Stimulated activated CD4-positive, alpha-beta T cell treated with anti-CD3 and anti-CD28 coated beads, TNF-alpha, amount 100 ng/mL, for 4 hours (primary cell): Measurements from ENCODE around the gene IPCEF1.
"Not testable (repeated sequence)": the region's sequence is repeated elsewhere in the genome, so short reads cannot be mapped to it uniquely, and the experiment has no call there.

ENCODE experiments used
- DNase-seq, 3 experiments: peaks; one replicate each; pipeline ENCODE4 v3.0.0-alpha.2; 2020; ENCODE audit warnings: low read depth in 3 of 3

The IPCEF1 gene

GRCh38 chr6:154334147-154334546, 22.5 kb downstream of the IPCEF1 start:
- not testable (repeated sequence) for DNase-seq

GRCh38 chr6:154331750-154332149, 24.9 kb downstream of the IPCEF1 start:
- DNase-seq, result no peak

GRCh38 chr6:154329350-154330170, 27.0 kb downstream of the IPCEF1 start:
- no peak for DNase-seq

GRCh38 chr6:154327313-154327712, 29.3 kb downstream of the IPCEF1 start:
- not testable (repeated sequence) for DNase-seq

DNA sequence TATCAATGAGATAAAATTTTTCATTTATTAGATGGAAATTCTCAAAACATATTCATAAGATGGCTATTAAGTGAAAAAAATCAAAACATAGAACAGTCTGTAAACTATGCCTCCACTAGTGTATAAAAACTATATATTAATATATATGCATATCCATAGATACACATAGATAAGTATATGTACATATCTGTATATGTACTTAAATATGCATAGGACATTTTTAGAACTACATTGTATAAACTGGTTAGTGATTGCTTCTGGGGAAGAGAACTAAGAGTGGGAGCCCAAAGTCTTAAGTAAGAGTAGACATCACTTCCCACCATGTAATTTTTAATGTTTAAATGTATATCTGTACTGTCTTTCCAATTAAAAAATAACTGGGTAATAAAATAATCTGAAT, 31.5 kb downstream of the IPCEF1 start:
- DNase-seq, result no peak

DNA sequence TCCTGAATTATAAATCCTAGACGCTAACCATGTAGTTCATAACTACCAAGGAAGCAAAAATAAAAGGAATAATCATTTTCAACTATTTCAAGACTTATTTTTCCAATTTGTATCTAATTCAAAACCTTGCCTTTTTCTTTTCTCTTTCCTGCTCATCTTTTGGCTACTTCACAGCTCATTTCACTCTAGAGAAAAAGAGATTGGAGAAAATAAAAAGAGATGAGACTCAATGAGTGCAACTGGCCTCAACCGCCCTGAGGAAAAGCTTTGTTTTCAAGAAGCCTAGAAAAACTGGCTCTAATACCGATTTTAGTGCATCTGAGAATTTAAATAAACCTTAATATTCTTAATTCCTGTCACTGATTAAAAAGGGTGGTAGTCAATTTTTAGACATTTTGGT, 36.4 kb downstream of the IPCEF1 start:
- no peak for DNase-seq

DNA sequence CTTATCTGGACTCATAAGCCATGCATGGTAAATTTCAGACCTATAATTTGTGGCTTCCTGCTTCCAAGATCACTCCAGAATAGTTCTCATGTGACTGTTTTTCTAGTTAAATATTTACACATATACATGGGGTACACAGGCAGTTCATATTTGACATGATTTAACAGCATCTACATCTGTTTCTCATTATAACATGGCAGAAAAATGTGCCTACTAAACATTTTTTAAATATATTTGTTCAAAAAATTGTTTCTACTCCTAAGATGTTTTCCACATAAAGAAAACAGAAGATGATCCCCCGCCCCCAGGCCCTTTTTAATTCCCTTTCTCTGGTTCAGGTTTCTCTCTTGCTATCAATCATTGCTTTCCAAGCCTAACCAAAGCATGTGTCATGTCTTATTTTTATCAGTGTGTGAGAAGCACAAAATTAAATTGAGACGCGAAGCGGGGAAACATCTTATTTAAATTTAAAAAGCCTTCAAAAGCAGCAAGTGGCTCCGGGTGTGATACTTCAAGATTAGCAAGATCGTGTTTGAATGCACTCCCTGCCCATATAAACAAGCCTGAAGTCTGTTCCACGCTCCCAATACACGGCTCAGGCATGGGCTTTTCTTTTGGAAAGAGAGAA, 37.3 kb downstream of the IPCEF1 start:
- no peak for DNase-seq

DNA sequence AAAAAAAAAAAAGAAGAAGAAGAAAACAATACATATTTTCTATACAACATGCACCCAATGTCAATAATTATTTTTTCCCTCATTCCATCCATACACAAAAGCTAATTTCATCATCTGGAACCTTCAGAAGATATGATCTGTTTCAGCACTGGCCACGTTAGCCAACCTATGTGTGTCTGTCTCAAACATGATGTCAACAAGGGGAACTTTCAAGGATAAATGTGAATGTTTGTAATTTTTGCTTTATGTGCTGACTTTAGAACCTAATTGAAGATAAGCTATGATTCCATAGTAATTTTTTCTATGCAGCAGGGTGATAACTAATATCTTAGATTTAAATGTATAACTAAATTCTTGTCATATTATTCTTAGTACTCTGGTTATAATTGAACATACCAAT, 37.9 kb downstream of the IPCEF1 start:
- DNase-seq, result no peak

GRCh38 chr6:154316131-154316530, 40.5 kb downstream of the IPCEF1 start:
- DNase-seq, result no peak

- no peak for DNase-seq
Observed at GRCh38 chr6:154314084-154314483, 42.5 kb downstream of the IPCEF1 start.

GRCh38 chr6:154308986-154309385, 47.6 kb downstream of the IPCEF1 start:
- DNase-seq, result no peak

- no peak for DNase-seq
Observed at GRCh38 chr6:154307696-154308425, 48.7 kb downstream of the IPCEF1 start.

DNA sequence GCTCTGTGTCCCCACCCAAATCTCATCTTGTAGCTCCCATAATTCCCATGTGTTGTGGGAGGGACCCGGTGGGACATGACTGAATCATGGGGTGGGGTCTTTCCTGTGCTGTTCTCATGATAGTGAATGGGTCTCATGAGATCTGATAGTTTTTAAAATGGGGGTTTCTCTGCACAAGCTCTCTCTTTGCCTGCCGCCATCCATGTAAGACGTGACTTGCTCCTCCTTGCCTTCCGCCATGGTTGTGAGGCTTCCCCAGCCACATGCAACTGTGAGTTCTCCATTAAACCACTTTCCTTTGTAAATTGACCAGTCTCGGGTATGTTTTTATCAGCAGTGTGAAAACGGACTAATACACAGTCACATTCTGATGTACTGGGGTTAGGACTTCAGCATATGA, 49.5 kb downstream of the IPCEF1 start:
- DNase-seq, result not testable (repeated sequence)

- DNase-seq, result no peak
Observed at GRCh38 chr6:154306696-154307095, 49.9 kb downstream of the IPCEF1 start.

GRCh38 chr6:154304191-154304590, 52.4 kb downstream of the IPCEF1 start:
- DNase-seq, result no peak

DNA sequence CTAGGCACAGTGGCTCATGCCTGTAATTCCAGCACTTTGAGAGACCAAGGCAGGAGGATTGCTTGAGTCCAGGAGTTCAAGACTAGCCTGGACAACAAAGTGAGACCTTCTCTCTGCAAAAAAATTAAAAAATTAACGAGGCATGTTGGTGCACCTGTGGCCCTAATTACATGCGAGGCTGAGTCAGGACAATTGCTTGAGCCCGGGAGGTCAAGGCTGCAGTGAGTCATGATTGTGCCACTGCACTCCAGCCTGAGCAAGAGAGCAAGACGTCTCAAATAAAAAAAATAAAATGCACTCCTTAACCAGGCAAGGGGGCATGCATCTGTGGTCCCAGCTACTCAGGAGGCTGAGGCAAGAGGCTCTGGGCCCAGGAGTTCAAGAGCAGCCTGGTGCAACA, 53.0 kb downstream of the IPCEF1 start:
- DNase-seq, result not testable (repeated sequence)

DNA sequence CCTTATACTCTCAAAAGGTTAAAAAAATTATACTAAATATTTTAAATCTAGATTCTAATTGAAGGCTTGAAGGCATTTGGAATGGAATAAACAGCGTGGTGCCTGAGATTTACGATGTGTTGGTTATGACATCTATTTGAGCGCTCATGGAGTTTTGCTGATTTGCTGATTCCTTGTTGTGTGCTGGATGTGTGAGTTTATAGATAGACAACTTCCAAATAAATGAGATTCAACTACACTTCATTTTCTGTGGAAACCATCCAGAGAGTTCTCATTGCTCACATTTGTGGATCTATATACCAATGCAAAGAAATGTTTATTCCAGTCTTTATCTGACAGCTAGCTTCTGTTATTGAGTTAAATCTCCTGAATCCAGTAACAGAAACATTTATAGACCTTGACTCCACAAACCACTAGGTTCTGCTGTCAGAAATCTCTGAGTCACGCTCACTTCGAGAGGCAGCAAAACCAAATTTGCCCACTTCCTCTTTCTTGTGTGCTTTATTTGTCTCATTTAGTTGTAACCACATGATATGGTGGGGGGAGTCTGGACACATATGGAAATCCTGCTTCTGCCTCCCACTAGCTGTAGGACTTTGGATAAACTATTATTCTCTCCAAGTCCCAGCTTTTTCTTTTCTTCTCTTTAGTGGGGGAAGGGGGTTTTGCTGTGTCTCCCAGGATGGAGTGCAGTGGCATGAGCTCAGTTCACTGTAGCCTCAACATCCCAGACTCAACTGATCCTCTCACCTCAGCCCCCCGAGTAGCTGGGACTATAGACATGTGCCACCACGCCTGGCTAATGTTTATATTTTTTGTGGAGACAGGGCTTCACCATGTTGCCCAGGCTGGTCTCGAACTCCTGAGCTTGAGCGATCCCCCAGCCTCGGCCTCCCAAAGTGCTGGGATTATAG, 54.5 kb downstream of the IPCEF1 start:
- no peak for DNase-seq

GRCh38 chr6:154301086-154301625, 55.4 kb downstream of the IPCEF1 start:
- DNase-seq, result no peak

DNA sequence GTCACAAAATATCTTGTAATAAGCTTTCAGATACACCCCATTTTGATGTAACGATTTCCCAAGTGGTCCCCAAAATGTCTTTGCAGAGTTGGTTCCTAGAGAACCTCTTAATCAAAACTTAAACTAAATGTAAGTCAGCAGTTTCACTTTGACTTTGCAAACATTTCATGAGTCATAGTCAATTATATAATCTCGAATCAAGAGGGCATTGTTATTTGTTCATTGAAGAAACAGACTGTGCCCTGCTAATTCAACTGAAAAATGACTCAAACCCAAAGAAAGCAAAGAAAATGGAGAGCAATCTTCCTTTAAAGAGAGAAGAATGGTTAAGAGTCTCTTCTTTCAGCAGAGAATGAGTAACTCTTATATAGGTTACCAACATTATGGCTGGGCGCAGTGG, 58.3 kb downstream of the IPCEF1 start:
- no peak for DNase-seq

DNA sequence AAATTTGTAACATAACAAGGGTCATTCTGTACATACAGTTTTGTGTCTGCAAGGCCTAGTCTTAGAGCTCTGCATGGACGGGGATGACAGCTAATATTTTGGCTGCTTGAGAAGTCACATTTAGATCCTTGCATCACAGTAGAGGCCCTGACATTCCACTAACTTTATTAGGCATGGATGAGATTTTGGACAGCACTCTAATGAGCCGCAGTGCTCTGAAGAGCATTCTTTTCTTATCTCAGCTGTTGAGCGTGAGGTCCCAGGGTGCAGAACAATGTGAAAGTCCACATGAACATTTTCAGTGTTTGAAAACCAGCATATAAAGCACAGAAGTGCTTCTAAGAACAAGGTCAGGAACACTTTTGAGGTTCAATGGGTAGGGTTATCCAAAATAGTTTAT, 58.9 kb downstream of the IPCEF1 start:
- no peak for DNase-seq

- DNase-seq, result no peak
Observed at GRCh38 chr6:154297210-154297609, 59.4 kb downstream of the IPCEF1 start.
